PC-9 (cell line): Measurements from ENCODE around the gene PRKACA.

Experiments
- CTCF ChIP-seq: fragments of 200-600 bp; sonication (generic); conservative IDR thresholded peaks from 2 replicates; pipeline ENCODE4 v1.6.1; 2017; ENCODE audit warnings: mixed run types, antibody characterized with exemption, mild to moderate bottlenecking, moderate library complexity
- EZH2 ChIP-seq: fragments of 200-600 bp; sonication (generic); IDR thresholded peaks from 2 replicates; pipeline ENCODE4 v1.8.0; 2017; ENCODE audit warnings: antibody characterized with exemption, low read depth

- TF ChIP-seq EZH2 (no peak), CTCF (no peak)
Measured at GRCh38 chr19:14114439-14114838, 3.1 kb downstream of the PRKACA start.
